ENCODE results near the gene UVRAG.

UVRAG gene

DNA sequence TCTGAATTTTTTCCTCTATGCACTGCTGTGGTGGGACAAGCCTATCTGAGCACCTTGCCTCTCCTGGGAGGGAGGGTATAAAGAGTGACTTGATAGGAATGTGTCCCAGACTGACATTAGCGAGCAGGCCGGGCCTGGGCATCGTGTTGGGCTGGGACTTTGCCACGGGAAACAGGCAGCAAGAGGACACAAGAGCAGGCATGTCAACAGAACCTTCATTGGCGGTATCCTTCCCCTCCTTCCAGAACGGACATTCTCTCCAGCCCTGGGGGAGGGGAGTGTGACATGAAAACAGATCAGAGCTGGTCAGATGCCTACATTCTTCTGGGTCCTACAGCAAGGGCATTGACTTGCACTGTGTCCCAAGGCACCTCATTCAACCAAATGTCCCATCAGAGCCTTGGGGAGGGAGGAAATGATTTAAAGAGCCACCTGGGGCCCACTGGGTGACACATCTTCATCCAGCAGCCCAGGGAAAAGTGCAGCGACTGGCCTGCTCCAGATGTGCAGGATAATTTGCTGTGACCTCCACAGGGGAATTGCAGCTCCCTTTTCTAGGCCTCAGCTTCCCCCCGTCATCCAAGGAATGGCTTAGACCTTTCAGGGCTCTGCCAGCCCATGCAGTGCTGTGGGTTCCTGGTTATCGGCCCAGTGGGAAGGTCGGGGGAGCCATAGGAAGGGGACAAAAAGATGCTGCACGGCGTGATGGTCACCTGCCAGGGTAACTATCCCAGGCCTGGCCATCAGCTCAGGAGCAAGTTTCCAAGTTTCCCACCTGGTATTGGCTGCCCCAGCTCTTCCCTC is 21.8 kb upstream of the UVRAG start:
- no peak overlapping the region for H3K4me3 ChIP-seq (ENCODE audit: low read depth, low read length)
- no peaks in the 10 kb centered on the region for H3K27me3 ChIP-seq (replicated peaks)
- in situ Hi-C loops (cut with HindIII; ENCODE audit: low pct_ligation_motif_present, low sequenced_read_pairs) = no loop called here
- no peak for DNase-seq
- H3K36me3 ChIP-seq (replicated peaks) = no peaks in the 10 kb centered on the region
- TF ChIP-seq, protein P1, sequence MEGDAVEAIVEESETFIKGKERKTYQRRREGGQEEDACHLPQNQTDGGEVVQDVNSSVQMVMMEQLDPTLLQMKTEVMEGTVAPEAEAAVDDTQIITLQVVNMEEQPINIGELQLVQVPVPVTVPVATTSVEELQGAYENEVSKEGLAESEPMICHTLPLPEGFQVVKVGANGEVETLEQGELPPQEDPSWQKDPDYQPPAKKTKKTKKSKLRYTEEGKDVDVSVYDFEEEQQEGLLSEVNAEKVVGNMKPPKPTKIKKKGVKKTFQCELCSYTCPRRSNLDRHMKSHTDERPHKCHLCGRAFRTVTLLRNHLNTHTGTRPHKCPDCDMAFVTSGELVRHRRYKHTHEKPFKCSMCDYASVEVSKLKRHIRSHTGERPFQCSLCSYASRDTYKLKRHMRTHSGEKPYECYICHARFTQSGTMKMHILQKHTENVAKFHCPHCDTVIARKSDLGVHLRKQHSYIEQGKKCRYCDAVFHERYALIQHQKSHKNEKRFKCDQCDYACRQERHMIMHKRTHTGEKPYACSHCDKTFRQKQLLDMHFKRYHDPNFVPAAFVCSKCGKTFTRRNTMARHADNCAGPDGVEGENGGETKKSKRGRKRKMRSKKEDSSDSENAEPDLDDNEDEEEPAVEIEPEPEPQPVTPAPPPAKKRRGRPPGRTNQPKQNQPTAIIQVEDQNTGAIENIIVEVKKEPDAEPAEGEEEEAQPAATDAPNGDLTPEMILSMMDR (IDR thresholded peaks at IDR 0.05; ENCODE audit: low read depth, low read length, missing control alignments) = no peak
- H3K27ac ChIP-seq = no peak overlapping the region

DNA sequence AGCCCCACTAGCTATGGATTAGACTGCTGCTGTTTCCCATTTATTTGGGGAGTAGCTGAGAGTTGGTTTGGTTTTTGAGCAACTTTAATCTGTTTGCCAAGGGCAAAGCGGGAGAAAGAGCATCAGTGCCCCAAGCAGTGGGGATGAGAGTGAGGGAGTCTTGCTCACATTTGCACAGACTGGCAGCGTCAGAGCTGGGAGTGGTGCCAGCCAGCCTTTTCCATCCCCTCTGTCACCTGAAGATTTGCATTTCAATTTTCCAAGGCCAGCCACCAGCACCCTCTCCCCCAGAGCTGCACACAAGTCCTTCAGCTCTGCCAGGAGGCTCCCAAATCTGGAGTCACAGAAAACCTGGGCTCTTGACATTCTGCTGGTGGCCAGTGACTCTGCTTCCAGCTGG is 21.0 kb upstream of the UVRAG start:
- in situ Hi-C loops (cut with HindIII; ENCODE audit: low pct_ligation_motif_present, low sequenced_read_pairs) = no loop called here
- no peaks in the 10 kb centered on the region for H3K36me3 ChIP-seq (replicated peaks)

DNA sequence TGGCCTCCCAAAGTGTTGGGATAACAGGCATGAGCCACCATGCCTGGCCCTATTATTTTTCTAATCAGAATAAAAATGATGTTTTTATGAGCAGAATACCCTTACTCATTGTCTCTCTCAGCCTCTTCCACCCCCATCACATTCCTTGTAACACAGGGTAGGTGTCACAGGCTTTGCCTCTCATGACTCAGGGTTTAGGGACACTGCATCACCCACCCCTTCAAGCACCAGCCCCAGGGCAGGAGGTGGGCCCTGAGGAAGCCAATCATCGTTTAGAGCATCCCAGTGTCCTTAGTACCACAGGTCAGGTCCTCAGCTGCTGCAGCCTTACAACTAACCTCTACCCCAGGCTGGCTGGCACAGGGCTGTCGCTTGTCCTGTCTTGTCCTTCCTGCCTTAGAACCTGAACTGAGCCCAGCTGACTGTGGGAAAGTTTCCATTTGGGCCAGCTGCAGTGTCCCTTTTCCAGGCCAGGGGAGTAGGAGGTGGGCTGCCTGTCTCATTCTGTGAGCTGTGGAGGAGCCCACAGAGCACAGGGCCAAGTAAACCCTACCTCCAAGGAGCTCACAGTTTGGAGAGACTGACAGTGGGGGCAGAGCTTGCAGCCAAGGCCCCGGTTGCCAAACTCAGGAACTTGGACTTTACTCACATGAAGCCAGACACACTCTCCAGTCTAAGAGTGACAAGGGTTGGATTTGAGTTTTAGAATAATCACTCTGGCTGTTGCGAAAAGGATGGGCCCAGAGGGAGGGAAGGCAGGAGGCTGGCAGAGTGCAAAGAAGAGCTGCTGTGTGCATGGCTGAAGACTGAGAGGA is 19.5 kb upstream of the UVRAG start:
- in situ Hi-C loops (cut with HindIII; ENCODE audit: low pct_ligation_motif_present, low sequenced_read_pairs) = no loop called here
- H3K4me3 ChIP-seq (ENCODE audit: low read depth, low read length) = no peak overlapping the region
- H3K27me3 ChIP-seq (replicated peaks) = no peaks in the 10 kb centered on the region
- H3K36me3 ChIP-seq (replicated peaks) = no peaks in the 10 kb centered on the region
- no peak overlapping the region for H3K27ac ChIP-seq
- DNase-seq = no peak
- TF ChIP-seq, protein P1 (IDR thresholded peaks at IDR 0.05; ENCODE audit: low read depth, low read length, missing control alignments) = no peak

More for the DNA sequence above, 21.0 kb upstream of the UVRAG start:
- H3K27ac ChIP-seq = no peak overlapping the region
- no peak overlapping the region for H3K4me3 ChIP-seq (ENCODE audit: low read depth, low read length)
- TF ChIP-seq, protein P1 (IDR thresholded peaks at IDR 0.05; ENCODE audit: low read depth, low read length, missing control alignments) = no peak
- no peak for DNase-seq
- H3K27me3 ChIP-seq (replicated peaks) = no peaks in the 10 kb centered on the region

DNA sequence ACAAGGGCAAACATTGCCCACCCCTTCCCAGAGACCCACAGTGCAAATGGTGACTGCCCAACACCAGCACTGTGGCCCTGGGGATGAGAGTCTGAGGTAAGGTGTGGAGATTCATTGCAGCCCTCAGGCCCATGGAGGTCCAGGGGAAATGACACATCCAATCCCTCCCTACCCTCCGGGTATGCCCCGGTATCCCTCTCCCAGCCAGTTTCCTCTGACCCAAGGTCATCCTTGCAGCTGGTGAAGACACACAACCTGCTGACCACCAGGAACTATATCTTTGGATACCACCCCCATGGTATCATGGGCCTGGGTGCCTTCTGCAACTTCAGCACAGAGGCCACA is 18.9 kb upstream of the UVRAG start:
- TF ChIP-seq, protein P1 (IDR thresholded peaks at IDR 0.05; ENCODE audit: low read depth, low read length, missing control alignments) = no peak
- no peaks in the 10 kb centered on the region for H3K36me3 ChIP-seq (replicated peaks)
- DNase-seq = no peak
- no peak overlapping the region for H3K27ac ChIP-seq
- no peak overlapping the region for H3K4me3 ChIP-seq (ENCODE audit: low read depth, low read length)
- in situ Hi-C loops (cut with HindIII; ENCODE audit: low pct_ligation_motif_present, low sequenced_read_pairs) = no loop called here
- H3K27me3 ChIP-seq (replicated peaks) = no peaks in the 10 kb centered on the region

DNA sequence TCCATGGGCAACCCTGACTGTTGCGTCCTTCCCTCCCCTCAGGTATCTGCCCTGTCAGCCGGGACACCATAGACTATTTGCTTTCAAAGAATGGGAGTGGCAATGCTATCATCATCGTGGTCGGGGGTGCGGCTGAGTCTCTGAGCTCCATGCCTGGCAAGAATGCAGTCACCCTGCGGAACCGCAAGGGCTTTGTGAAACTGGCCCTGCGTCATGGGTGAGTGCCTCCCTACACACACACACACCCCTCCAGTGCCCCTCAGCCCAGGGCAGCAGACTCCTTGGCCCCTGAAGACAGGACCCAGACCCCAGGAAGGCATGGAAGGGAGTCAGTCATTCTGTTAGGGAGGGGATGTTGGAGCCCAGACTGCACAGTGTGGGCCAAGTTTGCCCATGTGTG is 17.9 kb upstream of the UVRAG start:
- Histone ChIP-seq H3K27me3 (replicated peaks) (no peaks in the 10 kb centered on the region), H3K27ac (no peak overlapping the region), H3K36me3 (replicated peaks) (no peaks in the 10 kb centered on the region), H3K4me3 (ENCODE audit: low read depth, low read length) (no peak overlapping the region)
- DNase-seq = no peak
- TF ChIP-seq, protein P1 (IDR thresholded peaks at IDR 0.05; ENCODE audit: low read depth, low read length, missing control alignments) = no peak
- in situ Hi-C loops (cut with HindIII; ENCODE audit: low pct_ligation_motif_present, low sequenced_read_pairs) = no loop called here

Measured in brain microvascular endothelial cell (primary cell).